Smooth muscle cell (in vitro differentiated cells): ENCODE data around the gene SERPINA3. TPM values are rescaled to one million over a fixed set of nuclear protein-coding genes. Genes with fewer than 3 reads are reported as not detected.

Experiments used
- DNase-seq: peaks from one replicate; lab custom pipeline; 2025; ENCODE audit not compliant: unreplicated experiment; lab: John Stamatoyannopoulos, UW
- H2AFZ ChIP-seq: fragments of 200-600 bp; sonication (generic); 2 replicates; pipeline ENCODE4 v1.6.0; 2016; ENCODE audit warnings: antibody characterized with exemption, low read depth, mild to moderate bottlenecking
- H3F3A ChIP-seq: fragments of 200-600 bp; sonication (generic); 2 replicates; pipeline ENCODE4 v1.6.0; 2017; ENCODE audit warnings: antibody characterized with exemption, low read depth
- H3K27ac ChIP-seq: fragments of 200-600 bp; sonication (generic); 2 replicates; pipeline ENCODE4 v1.5.1; 2016; ENCODE audit warnings: low read depth, mild to moderate bottlenecking
- H3K27me3 ChIP-seq: fragments of 200-600 bp; sonication (generic); 2 replicates; pipeline ENCODE4 v1.6.1; 2016; ENCODE audit warnings: low read depth, mild to moderate bottlenecking
- H3K36me3 ChIP-seq: fragments of 200-600 bp; sonication (generic); 2 replicates; pipeline ENCODE4 v1.5.1; 2016; ENCODE audit warnings: low read depth
- H3K4me1 ChIP-seq: fragments of 200-600 bp; sonication (generic); 2 replicates; pipeline ENCODE4 v1.5.1; 2016; ENCODE audit warnings: low read depth
- H3K4me2 ChIP-seq: fragments of 200-600 bp; sonication (generic); 2 replicates; pipeline ENCODE4 v1.6.0; 2016; ENCODE audit warnings: mild to moderate bottlenecking
- H3K4me3 ChIP-seq: fragments of 200-600 bp; sonication (generic); 2 replicates; pipeline ENCODE4 v1.5.1; 2016; ENCODE audit warnings: mild to moderate bottlenecking
- H3K79me2 ChIP-seq: fragments of 200-600 bp; sonication (generic); 2 replicates; pipeline ENCODE4 v1.6.0; 2016; ENCODE audit warnings: low read depth, mild to moderate bottlenecking
- H3K9ac ChIP-seq: fragments of 200-600 bp; sonication (generic); 2 replicates; pipeline ENCODE4 v1.6.0; 2016; ENCODE audit warnings: low read depth
- H3K9me3 ChIP-seq: fragments of 200-600 bp; sonication (generic); replicated peaks from 2 replicates; pipeline ENCODE4 v1.5.1; 2016; ENCODE audit warnings: low read depth
- H4K20me1 ChIP-seq: fragments of 200-600 bp; sonication (generic); 2 replicates; pipeline ENCODE4 v1.6.0; 2016; ENCODE audit warnings: low read depth
- CTCF ChIP-seq: fragments of 200-600 bp; sonication (generic); IDR thresholded peaks from 2 replicates; pipeline ENCODE4 v1.5.1; 2017; ENCODE audit warnings: borderline replicate concordance, mild to moderate bottlenecking, antibody characterized with exemption; ENCODE audit not compliant: insufficient read depth, poor library complexity, severe bottlenecking
- WGBS: methylation state at CpG from one replicate; pipeline ENCODE4 v1.1.7; 2016; ENCODE audit warnings: low lambda C conversion rate; 5-methylcytosine and 5-hydroxymethylcytosine counted together
- polyA plus RNA-seq: library from polyadenylated mRNA; unstranded; fragments of >200 nt; fragmentation: Nextera tagmentation; extraction: Ambion mirVana; gene quantifications from 2 replicates; pipeline ENCODE4 v1.2.1, GENCODE V29; 2016
- total RNA-seq: library from RNA; depleted of rRNA; stranded (reverse); fragments of >200 nt; gene quantifications from 2 replicates; pipeline ENCODE4 v1.2.3, GENCODE V29; 2014

The SERPINA3 gene
- total and polyA plus RNA-seq, 2 experiments from 2014 or later, result 0.45 to 3.2 TPM

DNA sequence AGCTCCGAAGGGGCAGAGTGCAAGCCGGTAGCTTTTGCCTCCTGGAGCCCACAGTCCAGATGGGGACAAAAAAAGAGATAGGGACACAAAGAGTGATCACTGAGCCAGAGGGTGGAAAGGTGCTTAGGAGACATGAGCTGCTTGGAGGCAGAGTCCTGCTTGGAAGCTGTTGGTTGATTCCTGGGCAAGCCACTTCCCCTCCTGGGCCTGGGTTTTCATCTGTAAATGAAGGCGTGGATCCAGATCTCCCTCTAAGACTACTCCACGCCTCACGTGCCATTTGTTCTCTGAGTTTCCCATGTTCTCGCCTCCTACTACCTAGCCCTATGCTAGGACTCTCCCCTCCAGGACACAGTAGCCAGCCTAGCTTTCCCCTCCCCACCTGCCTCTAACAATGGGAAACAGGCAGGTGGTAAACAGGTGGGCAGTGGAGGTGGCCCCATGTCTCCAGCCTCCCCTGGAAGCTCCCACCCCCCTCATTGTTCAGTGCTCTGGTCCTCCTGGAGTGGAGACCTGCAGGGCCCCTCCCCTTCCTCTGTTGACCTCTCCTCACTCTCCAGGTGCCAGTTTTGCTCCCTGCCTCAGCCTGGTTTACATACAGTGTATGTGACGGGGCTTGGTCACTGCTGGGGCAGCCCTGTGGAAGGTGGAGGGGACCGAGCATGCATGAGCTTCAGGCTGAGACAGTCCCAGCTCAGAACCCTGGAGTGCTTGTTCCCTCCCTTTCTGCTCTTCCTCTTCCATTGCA lies 3.8 kb downstream of the SERPINA3 start:
- Histone ChIP-seq H2AFZ (no peak overlapping the region), H3F3A (no peaks in the 10 kb centered on the region), H3K79me2 (no peaks in the 10 kb centered on the region), H3K4me2 (no peak overlapping the region), H3K4me3 (no peak overlapping the region), H4K20me1 (no peaks in the 10 kb centered on the region), H3K27me3 (no peaks in the 10 kb centered on the region), H3K27ac (no peak overlapping the region), H3K9ac (no peak overlapping the region), H3K9me3 (peaks cover 3% of the 10 kb centered on the region), H3K36me3 (no peaks in the 10 kb centered on the region), H3K4me1 (peaks cover 6% of the 10 kb centered on the region)
- 91% methylated on average over 8 of the region's 8 CpGs for WGBS
- no peak for TF ChIP-seq CTCF
- no peak for DNase-seq

GRCh38 chr14:94617366-94617941 lies 5.3 kb downstream of the SERPINA3 start:
- Histone ChIP-seq H3K27ac (no peak overlapping the region), H3K4me1 (peaks cover 6% of the 10 kb centered on the region), H2AFZ (no peak overlapping the region), H3K9ac (no peak overlapping the region), H3K4me2 (no peak overlapping the region), H3K4me3 (no peak overlapping the region), H4K20me1 (no peaks in the 10 kb centered on the region), H3K27me3 (no peaks in the 10 kb centered on the region), H3K79me2 (no peaks in the 10 kb centered on the region), H3K36me3 (no peaks in the 10 kb centered on the region), H3F3A (no peaks in the 10 kb centered on the region), H3K9me3 (peaks cover 3% of the 10 kb centered on the region)
- TF ChIP-seq CTCF, result no peak
- no peak for DNase-seq
- WGBS, result 82% methylated on average over 5 of the region's 5 CpGs

GRCh38 chr14:94617988-94618822 lies 6.0 kb downstream of the SERPINA3 start:
- Histone ChIP-seq H3K79me2 (no peaks in the 10 kb centered on the region), H2AFZ (no peak overlapping the region), H3K27me3 (no peaks in the 10 kb centered on the region), H3K9me3 (peaks cover 3% of the 10 kb centered on the region), H4K20me1 (no peaks in the 10 kb centered on the region), H3K27ac (no peak overlapping the region), H3K9ac (no peak overlapping the region), H3K4me3 (no peak overlapping the region), H3K4me2 (no peak overlapping the region), H3K4me1 (peaks cover under 1% of the 10 kb centered on the region), H3K36me3 (no peaks in the 10 kb centered on the region), H3F3A (no peaks in the 10 kb centered on the region)
- TF ChIP-seq CTCF, result no peak
- WGBS, result 85% methylated on average over 3 of the region's 3 CpGs
- no peak for DNase-seq
